Colon (tissue), 2 donors: ENCODE data around the gene RRAS.
"Not testable (repeated sequence)": the region's sequence is repeated elsewhere in the genome, so short reads cannot be mapped to it uniquely, and the experiment has no call there.

Experiments used
- FAIRE-seq: peaks from 2 replicates; lab custom pipeline; 2012; peaks lifted over from hg19 to GRCh38; lab: Jason Lieb, UNC
- donor health status: control.
- donor health status: control.

Gene RRAS

GRCh38 chr19:49654581-49654980, 14.6 kb upstream of the RRAS start:
- no peak for FAIRE-seq

GRCh38 chr19:49653466-49653806, 13.5 kb upstream of the RRAS start:
- FAIRE-seq = no peak

- no peak for FAIRE-seq
Measured at GRCh38 chr19:49652551-49653465, 12.9 kb upstream of the RRAS start.

GRCh38 chr19:49651820-49652550, 12.0 kb upstream of the RRAS start:
- no peak for FAIRE-seq

- no peak for FAIRE-seq
Measured at GRCh38 chr19:49651029-49651819, 11.3 kb upstream of the RRAS start.

- FAIRE-seq = no peak
Measured at GRCh38 chr19:49646586-49646985, 6.6 kb upstream of the RRAS start.

GRCh38 chr19:49645995-49646394, 6.1 kb upstream of the RRAS start:
- FAIRE-seq = no peak

- no peak for FAIRE-seq
Measured at GRCh38 chr19:49645592-49645991, 5.6 kb upstream of the RRAS start.

- no peak for FAIRE-seq
Measured at GRCh38 chr19:49643466-49643865, 3.5 kb upstream of the RRAS start.

- no peak for FAIRE-seq
Measured at GRCh38 chr19:49642492-49643035, 2.6 kb upstream of the RRAS start.

- peak; percentile 53 for FAIRE-seq
Measured at GRCh38 chr19:49641688-49642491, 1.9 kb upstream of the RRAS start, which contains the start of gene SCAF1. TSS of gene SCAF1 (plus strand) at chr19:49642209. CDS start at chr19:49645027, 2,818 bp downstream.

GRCh38 chr19:49639401-49640112, 386 bp downstream of the RRAS start:
- no peak for FAIRE-seq

- no peak for FAIRE-seq
Measured at GRCh38 chr19:49637821-49638738, 1.9 kb downstream of the RRAS start.

- FAIRE-seq = no peak
Measured at GRCh38 chr19:49636233-49636932, 3.6 kb downstream of the RRAS start.

- no peak for FAIRE-seq
Measured at GRCh38 chr19:49635530-49636232, 4.3 kb downstream of the RRAS start.

GRCh38 chr19:49633273-49633672, 6.7 kb downstream of the RRAS start:
- FAIRE-seq = not testable (repeated sequence)

- FAIRE-seq = no peak
Measured at GRCh38 chr19:49632576-49632975, 7.4 kb downstream of the RRAS start.

GRCh38 chr19:49631610-49632192, 8.2 kb downstream of the RRAS start:
- no peak for FAIRE-seq
